ENCODE data around the gene TECTB.

TECTB gene

GRCh38 chr10:112303528-112303927 lies 20.3 kb downstream of the TECTB start:
- H3K4me3 ChIP-seq (replicated peaks in 1 of 2; ENCODE audit: low read depth in 2 of 2, low read length in 2 of 2), result no peak overlapping the region
- no peak for DNase-seq (ENCODE audit: low read depth in 2 of 2)
- TF ChIP-seq CTCF (IDR thresholded peaks at IDR 0.05; ENCODE audit: low read depth, low read length), result no peak

- no peak for TF ChIP-seq CTCF (IDR thresholded peaks at IDR 0.05; ENCODE audit: low read depth, low read length)
- DNase-seq (ENCODE audit: low read depth in 2 of 2), result peak in 1 of 2 donors; percentile 64
- H3K4me3 ChIP-seq (replicated peaks in 1 of 2; ENCODE audit: low read depth in 2 of 2, low read length in 2 of 2), result no peak overlapping the region
Measured at GRCh38 chr10:112304267-112304859, 21.2 kb downstream of the TECTB start.

- peak; percentile 91 for TF ChIP-seq CTCF (IDR thresholded peaks at IDR 0.05; ENCODE audit: low read depth, low read length)
- DNase-seq (ENCODE audit: low read depth in 2 of 2), result peak; percentile 20 to 61
- H3K4me3 ChIP-seq (replicated peaks in 1 of 2; ENCODE audit: low read depth in 2 of 2, low read length in 2 of 2), result no peak overlapping the region
Measured at GRCh38 chr10:112307358-112308124, 24.3 kb downstream of the TECTB start.

- no peak overlapping the region for H3K4me3 ChIP-seq (replicated peaks in 1 of 2; ENCODE audit: low read depth in 2 of 2, low read length in 2 of 2)
- no peak for TF ChIP-seq CTCF (IDR thresholded peaks at IDR 0.05; ENCODE audit: low read depth, low read length)
- no peak for DNase-seq (ENCODE audit: low read depth in 2 of 2)
Measured at GRCh38 chr10:112308125-112308502, 24.9 kb downstream of the TECTB start.

GRCh38 chr10:112311481-112311880 lies 28.3 kb downstream of the TECTB start:
- H3K4me3 ChIP-seq (replicated peaks in 1 of 2; ENCODE audit: low read depth in 2 of 2, low read length in 2 of 2), result no peak overlapping the region
- DNase-seq (ENCODE audit: low read depth in 2 of 2), result no peak
- TF ChIP-seq CTCF (IDR thresholded peaks at IDR 0.05; ENCODE audit: low read depth, low read length), result no peak

GRCh38 chr10:112313234-112313633 lies 30.0 kb downstream of the TECTB start:
- no peak overlapping the region for H3K4me3 ChIP-seq (replicated peaks in 1 of 2; ENCODE audit: low read depth in 2 of 2, low read length in 2 of 2)
- DNase-seq (ENCODE audit: low read depth in 2 of 2), result no peak
- TF ChIP-seq CTCF (IDR thresholded peaks at IDR 0.05; ENCODE audit: low read depth, low read length), result no peak
